ENCODE results near the gene COBL. TPM values are rescaled to one million over a fixed set of nuclear protein-coding genes. Genes with fewer than 3 reads are reported as not detected.

Gene COBL
- polyA plus RNA-seq, 3 donors, result not detected

- Mint-ChIP-seq H3K36me3 (peaks cover 0 to 1% of the 10 kb centered on the region in 2 donors), H3K4me3 (no peak overlapping the region), H3K9me3 (peaks cover 0 to 7% (median 1%) of the 10 kb centered on the region in 7 donors), H3K27me3 (ENCODE audit: low read depth in 3 of 3) (peaks cover under 1 to 4% (median 1%) of the 10 kb centered on the region in 3 donors), H3K4me1 (peaks cover 17% of the 10 kb centered on the region), H3K27ac (peak overlapping the region in 1 of 7 donors; percentile 11)
- H3K4me1 ChIP-seq (ENCODE audit: control insufficient read depth in 1 of 2, insufficient read depth in 2 of 2, low read length in 2 of 2), result peaks cover 0 to 5% of the 10 kb centered on the region in 2 donors
- TF ChIP-seq, protein P1, sequence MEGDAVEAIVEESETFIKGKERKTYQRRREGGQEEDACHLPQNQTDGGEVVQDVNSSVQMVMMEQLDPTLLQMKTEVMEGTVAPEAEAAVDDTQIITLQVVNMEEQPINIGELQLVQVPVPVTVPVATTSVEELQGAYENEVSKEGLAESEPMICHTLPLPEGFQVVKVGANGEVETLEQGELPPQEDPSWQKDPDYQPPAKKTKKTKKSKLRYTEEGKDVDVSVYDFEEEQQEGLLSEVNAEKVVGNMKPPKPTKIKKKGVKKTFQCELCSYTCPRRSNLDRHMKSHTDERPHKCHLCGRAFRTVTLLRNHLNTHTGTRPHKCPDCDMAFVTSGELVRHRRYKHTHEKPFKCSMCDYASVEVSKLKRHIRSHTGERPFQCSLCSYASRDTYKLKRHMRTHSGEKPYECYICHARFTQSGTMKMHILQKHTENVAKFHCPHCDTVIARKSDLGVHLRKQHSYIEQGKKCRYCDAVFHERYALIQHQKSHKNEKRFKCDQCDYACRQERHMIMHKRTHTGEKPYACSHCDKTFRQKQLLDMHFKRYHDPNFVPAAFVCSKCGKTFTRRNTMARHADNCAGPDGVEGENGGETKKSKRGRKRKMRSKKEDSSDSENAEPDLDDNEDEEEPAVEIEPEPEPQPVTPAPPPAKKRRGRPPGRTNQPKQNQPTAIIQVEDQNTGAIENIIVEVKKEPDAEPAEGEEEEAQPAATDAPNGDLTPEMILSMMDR (IDR thresholded peaks at IDR 0.05), result no peak
- WGBS (ENCODE audit: insufficient coverage), result 38% methylated on average over 7 of the region's 7 CpGs
- intact Hi-C loops (cut with micrococcal nuclease), result no loop called here
- peak; percentile 5 to 15 (median 10) for DNase-seq
- no peak overlapping the region for H3K27ac ChIP-seq (ENCODE audit: low read depth in 1 of 2, low read length in 2 of 2)
- H3K9me3 ChIP-seq (replicated peaks in 1 of 2; ENCODE audit: control insufficient read depth in 1 of 2, insufficient read depth in 1 of 2, low read length in 2 of 2), result peaks cover 0 to 4% of the 10 kb centered on the region in 2 donors
- no peaks in the 10 kb centered on the region for H4K20me1 ChIP-seq (ENCODE audit: insufficient read depth, low read length)
- no peak overlapping the region for H2AFZ ChIP-seq (ENCODE audit: insufficient read depth, low read depth, low read length, poor library complexity, severe bottlenecking)
- H3K4me2 ChIP-seq (replicated peaks; ENCODE audit: extremely low read depth, low read length, poor library complexity, severe bottlenecking), result no peak overlapping the region
- no peak overlapping the region for H3K4me3 ChIP-seq (replicated peaks in 1 of 3; ENCODE audit: low read depth in 2 of 3, low read length in 3 of 3)
- H3K36me3 ChIP-seq (replicated peaks in 1 of 2; ENCODE audit: control insufficient read depth in 1 of 2, insufficient read depth in 2 of 2, low read length in 2 of 2), result no peaks in the 10 kb centered on the region
- no peak overlapping the region for H3K9ac ChIP-seq (ENCODE audit: insufficient read depth, low read length, poor library complexity, severe bottlenecking)
- H3K27me3 ChIP-seq (ENCODE audit: control insufficient read depth in 2 of 2, insufficient read depth in 2 of 2, low read length in 2 of 2), result no peaks in the 10 kb centered on the region
- no peaks in the 10 kb centered on the region for H3K79me2 ChIP-seq (ENCODE audit: insufficient read depth, low read length)
These were observed 71.7 kb downstream of the COBL start for GRCh38 chr7:51244885-51245284.

- H3K9ac ChIP-seq (ENCODE audit: insufficient read depth, low read length, poor library complexity, severe bottlenecking), result no peak overlapping the region
- WGBS (ENCODE audit: insufficient coverage), result 100% methylated on average over 4 of the region's 5 CpGs
- TF ChIP-seq, protein P1 (IDR thresholded peaks at IDR 0.05), result no peak
- Mint-ChIP-seq H3K27ac (no peak overlapping the region), H3K36me3 (peaks cover 0 to 1% of the 10 kb centered on the region in 2 donors), H3K9me3 (peaks cover 0 to 7% (median 1%) of the 10 kb centered on the region in 7 donors), H3K4me1 (peaks cover 17% of the 10 kb centered on the region), H3K27me3 (ENCODE audit: low read depth in 3 of 3) (peaks cover 0 to 3% (median 1%) of the 10 kb centered on the region in 3 donors), H3K4me3 (no peak overlapping the region)
- H4K20me1 ChIP-seq (ENCODE audit: insufficient read depth, low read length), result no peaks in the 10 kb centered on the region
- H3K79me2 ChIP-seq (ENCODE audit: insufficient read depth, low read length), result no peaks in the 10 kb centered on the region
- H3K4me1 ChIP-seq (ENCODE audit: control insufficient read depth in 1 of 2, insufficient read depth in 2 of 2, low read length in 2 of 2), result peaks cover 0 to 5% of the 10 kb centered on the region in 2 donors
- no peaks in the 10 kb centered on the region for H3K36me3 ChIP-seq (replicated peaks in 1 of 2; ENCODE audit: control insufficient read depth in 1 of 2, insufficient read depth in 2 of 2, low read length in 2 of 2)
- peaks cover 0 to 4% of the 10 kb centered on the region in 2 donors for H3K9me3 ChIP-seq (replicated peaks in 1 of 2; ENCODE audit: control insufficient read depth in 1 of 2, insufficient read depth in 1 of 2, low read length in 2 of 2)
- H3K4me2 ChIP-seq (replicated peaks; ENCODE audit: extremely low read depth, low read length, poor library complexity, severe bottlenecking), result no peak overlapping the region
- no peaks in the 10 kb centered on the region for H3K27me3 ChIP-seq (ENCODE audit: control insufficient read depth in 2 of 2, insufficient read depth in 2 of 2, low read length in 2 of 2)
- no peak overlapping the region for H2AFZ ChIP-seq (ENCODE audit: insufficient read depth, low read depth, low read length, poor library complexity, severe bottlenecking)
- intact Hi-C loops (cut with micrococcal nuclease), result no loop called here
- no peak overlapping the region for H3K27ac ChIP-seq (ENCODE audit: low read depth in 1 of 2, low read length in 2 of 2)
- no peak for DNase-seq
- H3K4me3 ChIP-seq (replicated peaks in 1 of 3; ENCODE audit: low read depth in 2 of 3, low read length in 3 of 3), result no peak overlapping the region
These were observed 72.6 kb downstream of the COBL start for GRCh38 chr7:51244053-51244452.

Measured in CD14-positive monocyte (primary cell).